ENCODE results near the gene UHRF2. TPM values are rescaled to one million over a fixed set of nuclear protein-coding genes. Genes with fewer than 3 reads are reported as not detected.

Gene UHRF2
- total RNA-seq, 1 experiment from 2014 or later, result 40.6 TPM

DNA sequence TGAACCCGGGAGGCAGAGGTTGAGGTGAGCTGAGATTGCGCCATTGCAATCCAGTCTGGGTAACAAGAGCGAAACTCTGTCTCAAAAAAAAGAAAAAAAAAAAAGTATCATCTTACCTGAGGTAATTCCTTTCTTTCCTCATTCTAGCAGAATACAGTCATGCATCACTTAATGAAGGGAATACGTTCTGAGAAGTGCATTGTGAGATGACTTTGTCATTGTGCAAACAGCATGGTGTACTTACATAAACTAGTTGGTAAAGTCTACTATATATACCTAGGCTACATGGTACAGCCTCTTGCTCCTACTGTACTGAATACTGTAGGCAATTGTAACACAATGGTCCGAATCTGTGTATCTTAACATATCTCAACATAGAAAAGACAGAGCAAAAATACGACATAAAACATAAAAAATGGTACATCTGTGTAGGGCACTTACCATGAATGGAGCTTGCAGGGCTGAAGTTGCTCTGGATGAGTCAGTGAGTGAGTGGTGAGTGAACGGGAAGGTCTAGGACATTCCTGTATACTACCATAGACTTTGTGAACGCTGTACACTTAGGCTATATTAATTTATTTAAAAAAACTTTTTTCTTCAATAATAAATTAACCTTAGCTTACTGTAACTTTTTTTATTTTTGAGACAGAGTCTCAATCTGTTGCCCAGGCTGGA, 132.2 kb downstream of the UHRF2 start (continued):
- TF ChIP-seq, protein P1, sequence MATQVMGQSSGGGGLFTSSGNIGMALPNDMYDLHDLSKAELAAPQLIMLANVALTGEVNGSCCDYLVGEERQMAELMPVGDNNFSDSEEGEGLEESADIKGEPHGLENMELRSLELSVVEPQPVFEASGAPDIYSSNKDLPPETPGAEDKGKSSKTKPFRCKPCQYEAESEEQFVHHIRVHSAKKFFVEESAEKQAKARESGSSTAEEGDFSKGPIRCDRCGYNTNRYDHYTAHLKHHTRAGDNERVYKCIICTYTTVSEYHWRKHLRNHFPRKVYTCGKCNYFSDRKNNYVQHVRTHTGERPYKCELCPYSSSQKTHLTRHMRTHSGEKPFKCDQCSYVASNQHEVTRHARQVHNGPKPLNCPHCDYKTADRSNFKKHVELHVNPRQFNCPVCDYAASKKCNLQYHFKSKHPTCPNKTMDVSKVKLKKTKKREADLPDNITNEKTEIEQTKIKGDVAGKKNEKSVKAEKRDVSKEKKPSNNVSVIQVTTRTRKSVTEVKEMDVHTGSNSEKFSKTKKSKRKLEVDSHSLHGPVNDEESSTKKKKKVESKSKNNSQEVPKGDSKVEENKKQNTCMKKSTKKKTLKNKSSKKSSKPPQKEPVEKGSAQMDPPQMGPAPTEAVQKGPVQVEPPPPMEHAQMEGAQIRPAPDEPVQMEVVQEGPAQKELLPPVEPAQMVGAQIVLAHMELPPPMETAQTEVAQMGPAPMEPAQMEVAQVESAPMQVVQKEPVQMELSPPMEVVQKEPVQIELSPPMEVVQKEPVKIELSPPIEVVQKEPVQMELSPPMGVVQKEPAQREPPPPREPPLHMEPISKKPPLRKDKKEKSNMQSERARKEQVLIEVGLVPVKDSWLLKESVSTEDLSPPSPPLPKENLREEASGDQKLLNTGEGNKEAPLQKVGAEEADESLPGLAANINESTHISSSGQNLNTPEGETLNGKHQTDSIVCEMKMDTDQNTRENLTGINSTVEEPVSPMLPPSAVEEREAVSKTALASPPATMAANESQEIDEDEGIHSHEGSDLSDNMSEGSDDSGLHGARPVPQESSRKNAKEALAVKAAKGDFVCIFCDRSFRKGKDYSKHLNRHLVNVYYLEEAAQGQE (IDR thresholded peaks at IDR 0.05; ENCODE audit: low read depth), result no peak
- no peak for TF ChIP-seq ZNF274 (IDR thresholded peaks at IDR 0.05; ENCODE audit: low read depth, low read length)

DNA sequence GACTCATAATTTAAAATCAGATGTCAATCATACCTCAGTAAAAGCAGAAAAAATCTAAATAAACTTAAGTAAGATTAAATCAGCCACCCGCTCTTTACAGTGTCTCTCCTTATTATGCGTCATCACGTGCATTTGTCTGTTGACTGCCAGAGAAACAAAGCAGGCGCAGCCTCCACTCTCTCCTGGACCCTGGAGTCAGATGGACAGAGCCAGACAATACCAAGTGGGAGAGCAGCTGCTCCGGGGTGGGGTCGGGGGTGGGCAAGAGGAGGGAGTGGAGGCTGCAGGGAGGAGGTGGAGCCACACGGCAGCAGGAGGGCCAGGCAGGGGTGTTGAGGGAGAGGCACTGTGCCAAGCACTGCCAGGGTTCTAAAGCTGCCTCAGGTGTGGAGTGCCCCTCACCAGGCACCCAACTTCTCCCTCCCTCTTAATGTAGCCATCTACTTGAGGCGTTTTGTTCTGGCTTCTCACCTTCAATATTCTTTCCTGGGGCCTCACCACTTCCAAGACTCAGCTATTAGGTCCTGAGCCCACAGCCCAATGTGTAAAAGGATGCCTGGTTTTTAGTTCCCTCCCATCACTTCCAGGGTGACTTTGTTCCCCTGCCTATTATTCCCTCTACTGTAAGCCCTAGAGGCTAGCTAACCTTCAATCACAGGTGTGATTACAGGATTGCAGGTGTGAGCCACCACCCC, 136.3 kb downstream of the UHRF2 start:
- CTCF ChIA-PET, result no interaction called here
- POLR2A ChIA-PET, result no interaction called here
- H3K36me3 ChIP-seq (ENCODE audit: control insufficient read depth in 1 of 2, insufficient read depth in 2 of 2, low read length in 2 of 2), result no peaks in the 10 kb centered on the region

More for the DNA sequence above, 136.3 kb downstream of the UHRF2 start:
- BruUV-seq (replicated peaks), result no TSS peak
- ATAC-seq (no peak), DNase-seq (ENCODE audit: low read depth, low spot score) (no peak)
- 0 out of 2 replicates have a peak, but pooled peaks cover 4% of the 10 kb centered on the region for H3K9me2 ChIP-seq (ENCODE audit: insufficient read depth)
- no peak overlapping the region for H3K4me2 ChIP-seq (ENCODE audit: low read length)
- intact Hi-C loops (cut with micrococcal nuclease), result no loop called here
- no peaks in the 10 kb centered on the region for H3K9me3 ChIP-seq (ENCODE audit: control insufficient read depth in 1 of 2, insufficient read depth in 1 of 2, low read depth in 1 of 2, low read length in 2 of 2)
- H3K9ac ChIP-seq (ENCODE audit: low read length), result no peak overlapping the region
- RAD21 ChIA-PET (ENCODE audit: low non-redundant PET in 1 of 2, low total read pairs in 2 of 2, uncharacterized antibody in 2 of 2, unreplicated experiment in 2 of 2), result no interaction called here
- H4K20me1 ChIP-seq (ENCODE audit: insufficient read depth), result no peaks in the 10 kb centered on the region
- TF ChIP-seq POLR2AphosphoS5 (IDR thresholded peaks at IDR 0.05; ENCODE audit: low read depth, low read length) (no peak), SIN3A (IDR thresholded peaks at IDR 0.05; ENCODE audit: low read depth) (no peak), SP1 (IDR thresholded peaks at IDR 0.05; ENCODE audit: low read depth) (no peak), CEBPB (IDR thresholded peaks at IDR 0.05; ENCODE audit: low read depth) (no peak), EZH2 (IDR thresholded peaks at IDR 0.05) (no peak), YY1 (IDR thresholded peaks at IDR 0.05; ENCODE audit: extremely low read depth, insufficient replicate concordance, low read depth, low read length) (no peak), FOSL1 (IDR thresholded peaks at IDR 0.05; ENCODE audit: low read depth) (no peak), ZFX (IDR thresholded peaks at IDR 0.05) (no peak), SRF (IDR thresholded peaks at IDR 0.05; ENCODE audit: low read depth) (no peak)
- TF ChIP-seq, protein P2, sequence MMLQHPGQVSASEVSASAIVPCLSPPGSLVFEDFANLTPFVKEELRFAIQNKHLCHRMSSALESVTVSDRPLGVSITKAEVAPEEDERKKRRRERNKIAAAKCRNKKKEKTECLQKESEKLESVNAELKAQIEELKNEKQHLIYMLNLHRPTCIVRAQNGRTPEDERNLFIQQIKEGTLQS (IDR thresholded peaks at IDR 0.05), result no peak
- H3K4me1 ChIP-seq (ENCODE audit: control insufficient read depth in 1 of 2, insufficient read depth in 2 of 2, low read length in 2 of 2), result peaks cover 0 to 3% of the 10 kb centered on the region in 2 experiments; a peak in 1 of 4 replicates
- H2AFZ ChIP-seq (ENCODE audit: low read depth, low read length, poor library complexity, severe bottlenecking), result no peak overlapping the region
- no peak overlapping the region for H3K27ac ChIP-seq (ENCODE audit: low read depth, low read length)
- H3K79me2 ChIP-seq (ENCODE audit: insufficient read depth, low read length), result no peaks in the 10 kb centered on the region
- no peaks in the 10 kb centered on the region for H3K27me3 ChIP-seq (ENCODE audit: insufficient read depth, low read length)
- no peak overlapping the region for H3K4me3 ChIP-seq (replicated peaks in 1 of 2; ENCODE audit: low read depth in 1 of 2, low read length in 2 of 2)
